ENCODE measurements around the gene STX11. TPM values are rescaled to one million over a fixed set of nuclear protein-coding genes. Genes with fewer than 3 reads are reported as not detected.

STX11 gene
- total RNA-seq, 1 experiment from 2014 or later, result 0.69 TPM

DNA sequence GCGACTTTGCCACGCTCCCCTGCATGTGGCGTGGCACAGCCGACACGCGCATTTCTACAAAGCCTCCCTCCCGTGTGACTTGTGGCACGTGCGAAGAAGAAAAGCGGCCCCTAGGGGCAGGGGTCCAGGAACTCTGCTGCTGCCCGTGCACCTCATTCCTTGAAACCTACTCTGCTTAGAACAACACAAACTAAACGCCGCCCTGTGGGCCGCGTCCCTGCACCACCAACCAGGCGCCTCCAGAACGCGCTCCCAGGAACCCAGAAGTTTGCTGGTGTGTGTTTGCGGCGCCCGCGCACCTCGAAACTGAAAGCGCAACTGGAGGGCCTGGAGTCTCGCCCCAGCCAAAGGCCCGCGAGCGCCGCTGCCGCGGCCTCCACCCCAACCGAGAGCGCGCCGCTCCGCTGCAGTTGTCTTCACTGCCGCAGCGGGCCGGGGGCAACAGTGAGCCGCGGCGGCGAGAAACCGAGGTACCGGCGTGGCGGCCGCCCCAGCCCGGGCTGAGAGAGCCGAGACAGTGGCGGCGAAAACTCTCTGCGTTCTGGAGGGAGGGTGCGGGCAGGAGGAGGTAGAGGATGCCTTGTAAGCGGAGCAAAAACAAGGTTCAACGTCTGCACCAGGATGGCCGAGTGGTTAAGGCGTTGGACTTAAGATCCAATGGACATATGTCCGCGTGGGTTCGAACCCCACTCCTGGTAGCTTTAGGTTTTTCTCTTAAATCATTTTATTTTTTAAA, 65.8 kb downstream of the STX11 start (continued):
- TF ChIP-seq CTCF (IDR thresholded peaks at IDR 0.05 in 2 of 3, conservative IDR thresholded peaks at IDR 0.05 in 1 of 3; ENCODE audit: borderline replicate concordance in 1 of 3, insufficient read depth in 1 of 3, low read depth in 2 of 3, low read length in 2 of 3) (peak; percentile 59 to 64 (median 63); a peak in 5 of 6 replicates), ZBTB33 (IDR thresholded peaks at IDR 0.05; ENCODE audit: extremely low read depth, insufficient replicate concordance, low read length) (peak; percentile 74), POLR2AphosphoS5 (IDR thresholded peaks at IDR 0.05; ENCODE audit: low read depth, low read length) (peak; percentile 20; the same call in 1 of the 2 replicates), CBX3 (IDR thresholded peaks at IDR 0.05; ENCODE audit: low read depth) (peak; percentile 47; the same call in 1 of the 2 replicates)

DNA sequence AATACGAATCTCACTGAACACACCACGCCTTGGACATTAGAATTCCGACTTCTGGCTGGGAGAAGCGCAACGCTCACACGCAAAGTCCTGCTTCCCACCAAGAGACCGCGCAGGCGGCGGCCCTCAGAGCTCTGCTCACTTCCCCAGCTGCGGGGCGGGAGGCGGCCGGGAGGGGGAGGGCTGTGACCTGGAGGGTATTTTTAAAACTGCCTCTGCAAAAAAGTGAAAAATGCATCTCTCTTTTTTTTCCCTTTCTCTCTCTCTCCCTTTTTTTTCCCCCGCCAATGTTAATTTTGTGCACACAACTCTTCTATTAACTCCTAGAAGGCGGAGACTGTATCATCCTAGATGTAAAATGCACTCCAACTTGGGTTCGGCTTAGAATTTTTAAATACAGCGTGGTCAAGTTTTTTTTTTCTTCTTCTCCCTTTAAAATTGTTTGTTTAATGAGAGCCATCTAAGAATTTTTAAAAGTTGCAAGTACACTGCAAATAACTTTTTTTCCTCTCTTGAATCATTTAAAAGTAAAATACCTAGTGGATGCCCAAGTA, 66.4 kb downstream of the STX11 start:
- DNase-seq (ENCODE audit: low read depth, low spot score) (no peak), ATAC-seq (peak; percentile 72)
- no peak overlapping the region; the same call in 1 of the 2 replicates for H3K27ac ChIP-seq (ENCODE audit: low read depth, low read length)
- peaks cover 7 to 22% of the 10 kb centered on the region in 2 experiments; a peak in 3 of 4 replicates for H3K4me1 ChIP-seq (ENCODE audit: control insufficient read depth in 1 of 2, insufficient read depth in 2 of 2, low read length in 2 of 2)
- peak overlapping the region; percentile 45 to 58 for H3K4me3 ChIP-seq (replicated peaks in 1 of 2; ENCODE audit: low read depth in 1 of 2, low read length in 2 of 2)
- TF ChIP-seq YY1 (IDR thresholded peaks at IDR 0.05; ENCODE audit: extremely low read depth, insufficient replicate concordance, low read depth, low read length), result no peak
- peak in 1 of 3 experiments; percentile 24; a peak in 2 of 6 replicates for TF ChIP-seq CTCF (IDR thresholded peaks at IDR 0.05 in 2 of 3, conservative IDR thresholded peaks at IDR 0.05 in 1 of 3; ENCODE audit: borderline replicate concordance in 1 of 3, insufficient read depth in 1 of 3, low read depth in 2 of 3, low read length in 2 of 3)
- intact Hi-C loops (cut with micrococcal nuclease), result loop anchor here (2.0 to 5.0 kb wide), 5 partner anchors 70 to 639 kb away; no protein-coding TSS in a partner anchor
- H3K36me3 ChIP-seq (ENCODE audit: control insufficient read depth in 1 of 2, insufficient read depth in 2 of 2, low read length in 2 of 2), result no peaks in the 10 kb centered on the region
- BruUV-seq (replicated peaks), result no TSS peak
- H3K27me3 ChIP-seq (ENCODE audit: insufficient read depth, low read length), result no peaks in the 10 kb centered on the region
- H3K9me2 ChIP-seq (ENCODE audit: insufficient read depth), result no peaks in the 10 kb centered on the region
- H3K79me2 ChIP-seq (ENCODE audit: insufficient read depth, low read length), result no peaks in the 10 kb centered on the region
- H4K20me1 ChIP-seq (ENCODE audit: insufficient read depth), result no peaks in the 10 kb centered on the region
- CTCF ChIA-PET, result interaction anchor here (1.0 to 1.8 kb wide), 2 partner anchors 70 to 112 kb away, joined by 3 to 6 read pairs; no protein-coding TSS in a partner anchor
- peaks cover 0 to 9% of the 10 kb centered on the region in 2 experiments; a peak in 1 of 4 replicates for H3K9me3 ChIP-seq (ENCODE audit: control insufficient read depth in 1 of 2, insufficient read depth in 1 of 2, low read depth in 1 of 2, low read length in 2 of 2)
- peak overlapping the region; percentile 58 for H3K9ac ChIP-seq (ENCODE audit: low read length)
- POLR2A ChIA-PET, result interaction anchor here (0.7 kb wide), 1 partner anchor 15 kb away, joined by 3 read pairs; no protein-coding TSS in a partner anchor
- RAD21 ChIA-PET (ENCODE audit: low non-redundant PET in 1 of 2, low total read pairs in 2 of 2, uncharacterized antibody in 2 of 2, unreplicated experiment in 2 of 2), result interaction anchor here in 1 of 2 experiments (0.7 kb wide), 1 partner anchor 66 kb away, joined by 3 read pairs; no protein-coding TSS in a partner anchor
- peak overlapping the region; percentile 91 for H2AFZ ChIP-seq (ENCODE audit: low read depth, low read length, poor library complexity, severe bottlenecking)
- H3K4me2 ChIP-seq (ENCODE audit: low read length), result peak overlapping the region; percentile 77
